HG03575 (cell line): ENCODE measurements around the gene BIRC7.

Experiments
- ATAC-seq: cut with Tn5 transposase; IDR thresholded peaks from one replicate; pipeline ENCODE4 v1.9.1; 2021; ENCODE audit not compliant: unreplicated experiment, insufficient number of reproducible peaks, low FRiP score; ENCODE audit errors: extremely low read depth

The BIRC7 gene

DNA sequence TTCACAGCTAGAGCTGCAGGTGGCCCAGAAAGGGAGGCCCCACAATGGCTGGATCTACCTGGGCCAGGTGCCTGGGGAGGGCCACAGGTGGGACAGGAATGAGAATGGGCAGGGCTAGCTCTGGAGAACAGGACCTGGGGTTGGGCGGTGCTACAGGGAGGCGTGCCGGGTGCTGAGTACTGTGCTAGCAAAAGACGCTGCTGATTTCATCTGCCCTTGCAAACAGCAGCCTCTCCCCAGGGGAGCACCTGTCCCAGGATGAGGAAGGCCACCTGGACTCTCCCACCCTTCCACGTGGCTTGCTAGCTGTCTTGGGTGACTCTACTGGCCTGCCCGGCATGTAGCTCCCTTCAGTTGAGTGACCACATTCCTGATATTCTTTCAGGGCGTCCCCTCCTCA lies 13.2 kb upstream of the BIRC7 start:
- no peak for ATAC-seq

DNA sequence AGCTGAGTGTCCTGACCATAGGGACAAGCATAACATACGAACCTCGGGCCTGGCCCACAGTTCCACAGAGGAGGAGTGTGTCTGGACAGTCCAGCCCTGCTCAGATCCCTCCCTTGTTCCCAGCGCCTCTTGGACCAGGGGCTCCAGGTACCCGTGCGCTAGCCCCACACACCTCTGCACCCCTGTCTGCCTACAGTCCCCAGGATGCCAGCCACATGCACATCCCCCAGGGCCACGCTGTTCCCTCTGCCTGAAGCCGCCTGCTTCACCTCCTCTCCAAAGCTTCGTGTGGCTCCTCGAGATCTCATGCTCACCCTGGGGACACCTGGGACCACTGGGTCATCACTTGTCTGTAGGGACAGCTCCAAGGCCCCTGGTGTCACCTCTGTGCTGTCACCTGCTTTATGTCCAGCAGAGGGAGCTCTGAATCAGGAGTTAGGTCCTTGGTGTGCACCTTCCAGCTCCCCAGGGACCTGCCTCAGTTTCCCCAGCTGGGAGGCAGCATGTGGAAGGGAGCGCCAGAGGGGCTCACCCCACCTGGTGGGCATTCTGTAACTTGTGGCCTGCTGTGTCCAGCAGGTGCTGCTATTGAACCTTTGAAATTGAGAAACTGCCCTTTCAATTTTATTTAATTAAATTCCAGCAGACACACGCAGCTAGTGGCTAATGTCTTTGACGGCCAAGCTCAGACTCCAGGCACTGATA lies 12.4 kb upstream of the BIRC7 start:
- ATAC-seq: no peak

DNA sequence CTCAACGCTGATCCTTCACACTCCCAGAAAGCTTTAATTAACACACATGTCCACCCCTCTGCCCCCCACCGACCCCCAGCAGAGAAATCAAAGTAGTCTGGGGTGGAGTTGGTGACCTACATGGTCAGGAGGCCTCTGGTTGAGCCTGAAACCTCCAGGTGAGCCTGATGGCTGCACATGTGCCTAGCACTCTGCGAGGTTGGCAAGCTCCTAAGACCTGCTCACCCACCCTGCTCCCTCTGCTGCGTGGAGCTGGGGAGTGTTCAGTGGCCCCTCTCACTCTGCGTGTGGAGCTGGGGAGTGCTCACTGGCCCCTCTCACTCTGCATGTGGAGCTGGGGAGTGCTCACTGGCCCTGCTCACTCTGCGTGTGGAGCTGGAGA lies 11.9 kb upstream of the BIRC7 start:
- ATAC-seq: no peak

DNA sequence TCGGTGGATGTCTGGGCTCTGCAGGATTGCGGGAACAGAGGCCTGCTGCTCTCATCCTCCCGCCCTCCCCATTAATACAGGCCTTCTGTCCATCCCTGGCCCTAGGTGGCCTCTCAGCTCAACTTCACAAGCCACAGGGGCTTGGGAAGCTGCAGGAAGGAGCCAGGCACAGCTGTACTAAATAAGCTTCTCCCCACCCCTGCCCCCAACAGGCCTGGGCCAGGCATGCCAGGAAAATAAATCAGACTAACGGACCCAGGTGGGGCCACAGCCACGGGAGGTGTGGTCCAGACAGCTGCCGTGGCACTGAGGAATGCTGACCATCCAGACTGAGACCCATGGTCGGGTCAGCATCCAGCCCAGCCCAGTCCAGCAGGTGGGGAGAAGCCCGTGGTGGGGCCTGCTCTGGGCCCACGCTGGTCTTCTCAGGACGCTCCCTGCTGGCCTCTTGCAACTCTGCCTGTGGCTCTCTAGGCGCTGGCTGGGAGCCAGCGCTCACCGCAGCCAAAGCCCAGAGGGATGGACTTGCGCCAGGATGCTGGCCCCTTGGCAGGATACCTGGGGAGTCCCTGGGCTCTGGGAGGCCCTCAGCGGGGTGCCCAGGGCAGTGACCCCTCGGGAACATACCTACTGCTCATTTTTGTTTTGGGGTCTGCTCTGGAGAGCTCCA lies 11.2 kb upstream of the BIRC7 start:
- no peak for ATAC-seq

- no peak for ATAC-seq
Measured at GRCh38 chr20:63225082-63225454, 10.6 kb upstream of the BIRC7 start.

DNA sequence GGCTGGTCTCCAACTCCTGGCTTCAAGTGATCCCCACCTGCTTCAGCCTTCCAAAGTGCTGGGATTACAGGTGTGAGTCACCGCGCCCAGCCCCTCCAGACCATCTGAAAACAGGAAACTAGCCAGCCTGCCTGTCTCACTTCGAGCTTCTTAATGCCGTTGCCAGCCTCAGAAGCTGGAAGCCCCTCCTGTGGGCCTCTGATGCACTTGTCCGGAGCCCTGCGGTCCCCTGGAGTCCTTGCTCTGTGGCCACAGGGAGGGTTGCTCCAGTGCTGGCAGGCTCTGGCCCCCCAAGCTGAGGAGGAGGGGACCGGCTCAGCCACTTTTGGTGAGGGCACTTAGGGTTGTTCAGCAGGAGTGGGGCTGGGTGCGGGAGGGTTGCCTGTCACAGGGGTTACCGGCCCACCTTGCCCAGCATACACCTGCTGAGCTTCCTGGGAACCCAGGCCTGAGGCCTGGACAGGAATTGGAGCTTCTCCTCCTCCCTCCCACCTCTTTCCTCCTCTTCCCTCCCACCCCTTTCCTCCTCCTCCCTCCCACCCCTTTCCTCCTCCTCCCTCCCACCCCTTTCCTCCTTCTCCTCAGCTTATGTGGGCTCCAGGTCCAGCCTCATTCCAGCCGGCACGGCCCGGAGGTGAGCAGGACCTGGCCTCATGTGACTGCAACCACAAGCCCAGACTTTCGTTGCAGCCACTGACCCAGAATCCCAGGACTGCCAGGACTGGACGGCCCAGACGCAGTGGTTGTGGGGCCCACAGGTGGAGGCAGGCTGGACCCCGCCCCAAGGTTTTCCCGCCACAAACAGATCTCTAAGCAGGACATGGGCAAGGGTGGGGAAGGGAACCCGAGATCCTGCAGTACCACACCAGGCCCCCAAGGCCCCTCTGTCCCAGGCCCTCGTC lies 9.4 kb upstream of the BIRC7 start:
- no peak for ATAC-seq

DNA sequence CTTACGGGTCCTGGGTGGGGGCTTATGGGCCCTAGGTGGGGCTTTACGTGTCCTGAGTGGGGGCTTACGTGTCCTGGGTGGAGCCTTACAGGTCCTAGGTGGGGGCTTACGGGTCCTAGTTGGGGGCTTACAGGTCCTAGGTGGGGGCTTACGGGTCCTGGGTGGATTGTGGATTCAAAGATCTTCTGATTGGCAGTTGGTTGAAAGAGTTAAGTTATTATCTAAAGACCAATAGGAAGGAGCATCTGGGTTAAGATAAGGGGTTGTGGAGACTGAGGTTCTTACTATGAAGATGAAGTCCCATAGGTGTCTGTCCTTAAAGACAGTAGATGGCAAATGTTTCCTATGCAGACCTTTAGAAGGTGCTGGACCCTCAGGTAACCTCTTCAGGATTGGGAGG lies 8.4 kb upstream of the BIRC7 start:
- no peak for ATAC-seq

DNA sequence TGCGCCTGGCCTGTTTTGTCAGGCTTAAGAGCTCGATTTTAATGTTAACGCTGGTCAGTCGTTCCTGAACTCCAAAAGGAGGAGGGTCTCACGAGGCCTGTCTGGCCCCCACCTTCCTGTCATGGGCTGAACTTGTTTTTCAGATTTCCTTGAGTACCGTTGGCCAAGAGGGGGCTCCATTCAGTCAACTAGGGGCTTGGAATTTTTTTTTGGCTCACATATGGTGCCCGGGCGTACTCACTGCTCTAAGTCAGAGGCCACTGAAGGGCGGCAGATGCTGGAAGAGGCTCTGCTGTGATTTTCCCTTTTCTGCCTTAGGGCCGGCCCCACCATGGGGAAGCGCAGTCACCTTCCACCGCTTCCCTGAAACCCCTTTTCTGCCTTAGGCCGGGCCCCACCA lies 6.9 kb upstream of the BIRC7 start:
- no peak for ATAC-seq

DNA sequence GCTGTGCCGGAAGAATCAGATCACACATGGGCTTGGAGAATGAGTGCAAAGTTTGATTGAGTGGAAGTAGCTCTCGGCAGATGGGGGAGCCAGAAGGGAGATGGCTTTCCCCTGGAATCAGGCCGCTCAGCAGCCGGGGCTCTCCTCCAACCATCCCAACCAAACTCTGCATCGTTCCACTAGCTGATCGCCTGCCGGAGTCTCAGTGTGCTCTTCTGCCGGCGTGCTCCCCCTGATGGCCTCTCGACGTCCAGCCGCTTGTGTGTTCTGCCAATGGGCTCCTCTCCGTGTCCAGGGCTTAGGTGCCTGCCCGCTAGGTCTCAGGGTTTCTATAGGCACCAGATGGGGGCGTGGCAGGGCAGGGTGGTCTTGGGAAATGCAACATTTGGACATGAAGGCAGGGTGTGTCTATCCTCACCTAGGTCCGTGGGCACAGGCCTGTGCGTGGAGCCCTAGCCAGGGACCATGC lies 4.9 kb upstream of the BIRC7 start:
- ATAC-seq: no peak

- no peak for ATAC-seq
Measured at GRCh38 chr20:63232235-63233060, 3.3 kb upstream of the BIRC7 start.

DNA sequence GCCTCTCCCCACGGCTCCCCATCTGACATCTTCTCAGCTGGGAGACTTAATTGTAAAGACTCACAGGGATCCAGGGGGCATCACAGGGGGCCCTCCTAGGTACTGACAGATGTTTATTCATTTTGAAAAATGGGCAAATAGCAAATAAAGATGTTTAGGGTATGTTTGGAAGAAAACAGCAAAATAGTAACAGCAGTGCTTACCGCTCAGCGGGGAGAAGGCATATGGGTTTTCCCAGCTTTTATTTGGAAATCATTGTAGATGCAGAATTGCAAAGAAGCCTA lies 2.7 kb upstream of the BIRC7 start:
- ATAC-seq: no peak

DNA sequence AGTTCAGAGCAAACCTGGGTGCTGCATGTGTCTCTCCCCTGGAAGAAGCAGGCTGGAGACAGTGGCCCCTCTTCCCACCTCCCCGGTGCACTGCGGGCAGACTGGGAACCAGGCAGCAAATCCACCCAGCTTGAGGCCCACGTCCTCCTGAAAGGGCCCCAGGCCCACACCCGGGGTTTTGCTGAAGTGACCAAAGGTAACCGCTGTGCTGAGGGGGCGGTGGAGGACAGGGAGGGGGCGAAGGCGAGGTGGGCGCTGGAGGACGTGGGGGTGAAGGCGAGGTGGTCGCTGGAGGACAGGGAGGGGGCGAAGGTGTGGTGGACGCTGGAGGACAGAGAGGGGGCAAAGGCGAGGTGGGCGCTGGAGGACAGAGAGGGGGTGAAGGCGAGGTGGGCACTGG lies 1.8 kb upstream of the BIRC7 start:
- no peak for ATAC-seq

DNA sequence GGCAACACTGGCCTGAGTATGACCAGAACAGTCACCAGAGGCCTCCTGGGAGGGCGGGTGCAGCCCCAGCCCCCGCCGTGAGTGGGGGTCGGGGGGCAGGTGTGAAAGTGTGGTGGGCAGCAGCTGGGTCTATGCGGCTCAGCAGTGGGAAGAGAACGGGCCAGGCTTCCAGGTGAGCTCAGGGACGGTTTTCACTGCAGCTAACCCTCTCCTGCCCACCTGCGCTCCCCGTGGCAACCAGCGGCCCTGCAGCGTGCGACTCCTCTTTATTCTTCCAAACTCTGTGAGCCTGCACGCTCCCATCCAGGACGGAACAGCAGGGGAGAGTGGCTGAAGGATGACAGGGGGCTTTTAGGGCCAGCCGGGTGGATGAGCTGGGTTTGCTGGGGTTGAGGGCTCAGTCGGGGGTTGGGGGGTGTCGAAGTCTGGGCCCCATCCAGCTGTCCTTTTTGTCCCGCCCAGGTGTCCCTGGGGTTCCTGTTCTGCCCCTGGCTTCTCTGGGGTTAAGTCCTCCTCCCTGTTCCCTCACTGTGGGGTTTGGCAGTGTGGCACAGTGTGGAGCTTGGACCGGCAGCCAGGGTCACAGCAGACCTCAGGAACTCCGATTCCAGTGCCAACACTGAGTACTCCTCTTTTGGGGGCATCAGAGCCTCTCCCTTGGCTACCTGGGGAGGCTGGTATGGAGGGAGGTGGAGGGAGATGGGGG lies 859 bp upstream of the BIRC7 start:
- ATAC-seq: no peak

DNA sequence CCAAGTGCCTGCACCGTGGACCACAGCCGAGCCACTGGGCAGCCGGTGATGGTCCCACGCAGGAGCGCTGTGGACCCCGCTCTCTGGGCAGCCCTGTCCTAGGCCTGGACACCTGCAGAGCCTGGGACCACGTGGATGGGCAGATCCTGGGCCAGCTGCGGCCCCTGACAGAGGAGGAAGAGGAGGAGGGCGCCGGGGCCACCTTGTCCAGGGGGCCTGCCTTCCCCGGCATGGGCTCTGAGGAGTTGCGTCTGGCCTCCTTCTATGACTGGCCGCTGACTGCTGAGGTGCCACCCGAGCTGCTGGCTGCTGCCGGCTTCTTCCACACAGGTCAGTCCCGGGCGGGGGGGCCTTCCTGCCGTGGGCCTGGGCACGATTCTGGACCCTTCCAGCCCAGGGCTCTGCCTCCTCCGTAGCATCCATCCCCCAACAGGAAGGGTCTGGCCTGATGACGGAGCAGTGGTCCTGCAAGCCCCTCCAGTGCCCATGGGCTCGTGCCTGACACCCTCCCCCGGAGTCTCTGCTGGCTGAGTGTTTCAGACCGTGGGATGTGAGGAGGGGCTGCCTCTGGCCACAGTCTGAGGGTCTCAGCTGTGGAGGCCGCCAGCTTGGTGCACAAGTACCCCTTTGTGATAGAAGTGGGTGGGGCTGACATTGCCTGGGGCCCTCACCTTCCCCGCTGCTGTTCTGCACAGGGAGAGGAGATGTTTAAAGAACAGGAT lies 572 bp downstream of the BIRC7 start:
- ATAC-seq: no peak

DNA sequence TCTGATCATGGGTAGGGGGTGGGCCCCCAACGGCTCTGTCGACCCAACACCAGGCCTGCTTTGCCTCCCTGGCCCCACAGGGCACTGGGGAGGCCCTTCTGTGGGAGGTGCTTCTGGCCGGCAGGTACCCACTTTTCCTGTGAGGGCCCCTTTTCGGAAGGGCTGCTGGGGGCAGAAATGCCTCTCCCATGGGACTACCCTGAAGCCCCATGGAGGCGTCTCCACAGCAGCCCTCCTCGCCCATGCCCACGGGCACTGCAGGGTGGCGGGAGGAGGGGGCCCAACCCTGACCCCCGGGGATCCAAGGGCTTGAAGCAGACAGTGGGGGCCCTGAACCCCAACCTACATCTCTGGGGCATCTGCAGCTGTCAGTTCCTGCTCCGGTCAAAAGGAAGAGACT lies 2.3 kb downstream of the BIRC7 start:
- ATAC-seq: no peak

DNA sequence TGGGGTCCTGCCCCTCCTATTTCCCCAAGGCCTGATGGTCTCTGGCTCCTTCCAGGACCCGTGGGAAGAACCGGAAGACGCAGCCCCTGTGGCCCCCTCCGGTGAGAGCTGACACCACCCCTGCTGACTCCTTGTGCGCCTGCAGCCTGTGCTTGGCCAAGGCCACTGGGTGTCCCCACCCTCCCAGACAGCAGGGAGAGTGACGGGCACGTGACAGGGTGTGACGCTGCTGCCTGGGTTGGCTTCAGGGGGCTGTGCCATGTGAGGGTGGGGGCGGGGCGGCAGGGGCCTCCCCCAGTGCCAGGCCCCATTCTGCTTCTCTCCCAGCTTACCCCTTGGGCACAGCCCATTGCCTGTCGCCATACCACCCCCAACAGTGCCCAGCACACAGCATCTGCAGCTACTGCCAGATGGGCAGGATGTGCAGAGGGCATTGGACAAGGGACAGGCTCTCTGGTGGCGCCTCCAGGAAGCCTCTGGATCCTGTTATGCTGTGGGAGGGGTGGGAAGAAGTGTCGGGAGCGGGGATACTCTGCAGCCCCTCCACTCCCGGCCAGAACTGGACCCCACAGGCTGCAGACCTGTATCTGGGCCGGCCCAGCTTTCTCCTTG lies 2.9 kb downstream of the BIRC7 start:
- no peak for ATAC-seq

GRCh38 chr20:63239431-63239830 lies 3.7 kb downstream of the BIRC7 start:
- no peak for ATAC-seq

DNA sequence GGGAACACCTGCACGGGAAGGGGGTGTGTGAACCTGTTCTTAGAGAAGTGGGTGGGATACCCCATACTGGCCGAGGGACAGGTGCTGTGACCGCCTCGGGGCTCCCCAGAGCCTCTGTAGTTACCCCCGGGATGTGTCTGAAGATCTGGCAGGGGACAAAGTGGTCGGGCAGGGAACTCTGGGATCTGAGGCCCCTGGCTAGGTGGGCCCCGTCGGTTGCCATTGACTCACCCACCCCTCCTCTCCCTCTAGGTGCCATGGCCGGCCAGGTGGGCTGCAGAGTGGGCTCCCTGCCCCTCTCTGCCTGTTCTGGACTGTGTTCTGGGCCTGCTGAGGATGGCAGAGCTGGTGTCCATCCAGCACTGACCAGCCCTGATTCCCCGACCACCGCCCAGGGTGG lies 4.3 kb downstream of the BIRC7 start:
- ATAC-seq: no peak
